GM12878 (cell line): ENCODE measurements around the gene YIF1B. TPM values are rescaled to one million over a fixed set of nuclear protein-coding genes. Genes with fewer than 3 reads are reported as not detected.

Experiments
- ATAC-seq: fragments of 200-7000 bp; cut with Tn5 transposase; 3 replicates; pipeline ENCODE4 v1.9.1; 2020; ENCODE audit warnings: mild to moderate bottlenecking, moderate library complexity
- BruUV-seq: library from RNA; stranded (reverse); fragments of 400-500 nt; replicated peaks from 2 replicates; lab custom pipeline; 2021; lab: Mats Ljungman, UMichigan
- CTCF ChIA-PET: fragments of 300-600 bp; sonication (Branson Sonifier 250); formaldehyde crosslinking; extraction: SDS; loops from one replicate; lab custom pipeline; 2021; ENCODE audit warnings: inconsistent platforms; lab: Yijun Ruan, JAX
- POLR2A ChIA-PET: fragments of 350-600 bp; formaldehyde crosslinking; extraction: SDS; loops from one replicate; lab custom pipeline; 2021; ENCODE audit warnings: inconsistent platforms; lab: Charles Lee
- RAD21 ChIA-PET: fragments of 300-600 bp; sonication (Branson Sonifier 250); formaldehyde crosslinking; loops from one replicate; lab custom pipeline; 2023; ENCODE audit warnings: antibody characterized with exemption; ENCODE audit not compliant: unreplicated experiment; lab: Charles Lee
- SMC1A ChIA-PET: fragments of 300-600 bp; sonication (Branson Sonifier 250); formaldehyde crosslinking; loops from one replicate; lab custom pipeline; 2023; ENCODE audit not compliant: unreplicated experiment, uncharacterized antibody; lab: Charles Lee
- DNase-seq: peaks from one replicate; pipeline ENCODE4 v3.0.0-alpha.2; 2011; ENCODE audit warnings: low read depth, low spot score
- FAIRE-seq: peaks from 3 replicates; lab custom pipeline; 2011; peaks lifted over from hg19 to GRCh38; lab: Jason Lieb, UNC
- H2AFZ ChIP-seq: 2 replicates; pipeline ENCODE4 v1.6.0; 2011; ENCODE audit warnings: low read depth, low read length, control low read depth; ENCODE audit not compliant: control insufficient read depth
- H3K27ac ChIP-seq: 2 replicates; pipeline ENCODE4 v1.5.1; 2011; ENCODE audit warnings: control low read depth; ENCODE audit not compliant: control insufficient read depth, insufficient read depth
- H3K27me3 ChIP-seq, 2 experiments: replicated peaks in 1 of 2; 2 replicates each; pipeline versions ENCODE4 v1.6.0 to v1.6.1; 2011; ENCODE audit warnings: low read length in 1 of 2; ENCODE audit not compliant: control insufficient read depth in 2 of 2, insufficient read depth in 2 of 2
- H3K36me3 ChIP-seq, 2 experiments: 2 replicates each; pipeline ENCODE4 v1.5.1; 2011; ENCODE audit warnings: low read length in 1 of 2; ENCODE audit not compliant: control insufficient read depth in 2 of 2, insufficient read depth in 2 of 2
- H3K4me1 ChIP-seq: 2 replicates; pipeline ENCODE4 v1.6.1; 2011; ENCODE audit warnings: mild to moderate bottlenecking, low read length, moderate library complexity, mixed read lengths; ENCODE audit not compliant: control insufficient read depth, insufficient read depth
- H3K4me2 ChIP-seq: 2 replicates; pipeline ENCODE4 v1.6.0; 2011; ENCODE audit warnings: control low read depth; ENCODE audit not compliant: control insufficient read depth, insufficient read depth
- H3K4me3 ChIP-seq: fragments of 200-600 bp; sonication (generic); 2 replicates; pipeline ENCODE4 v1.5.1; 2016
- H3K79me2 ChIP-seq: 2 replicates; pipeline ENCODE4 v1.6.0; 2011; ENCODE audit warnings: low read length; ENCODE audit not compliant: control insufficient read depth, insufficient read depth
- H3K9ac ChIP-seq: 2 replicates; pipeline ENCODE4 v1.8.0; 2011; ENCODE audit warnings: low read length, control low read depth, mixed read lengths; ENCODE audit not compliant: control insufficient read depth, insufficient read depth
- H3K9me3 ChIP-seq: replicated peaks from 3 replicates; pipeline ENCODE4 v1.5.1; 2011; ENCODE audit warnings: mild to moderate bottlenecking, low read length; ENCODE audit not compliant: control insufficient read depth, insufficient read depth
- H4K20me1 ChIP-seq: 2 replicates; pipeline ENCODE4 v1.6.0; 2011; ENCODE audit not compliant: control insufficient read depth, insufficient read depth
- KLF5 ChIP-seq: fragments of 450-650 bp; IDR thresholded peaks from 2 replicates; pipeline ENCODE4 v1.6.1; 2014; ENCODE audit warnings: mild to moderate bottlenecking; ENCODE audit not compliant: partially characterized antibody
- MAX ChIP-seq: IDR thresholded peaks from 2 replicates; pipeline ENCODE4 v1.6.1; 2012; ENCODE audit warnings: low read depth, low read length, improper control_type of control experiment
- MEF2A ChIP-seq: IDR thresholded peaks from 2 replicates; pipeline ENCODE4 v1.6.1; 2011; ENCODE audit warnings: low read depth, mild to moderate bottlenecking, low read length, moderate library complexity; ENCODE audit not compliant: insufficient read depth
- NFYB ChIP-seq: IDR thresholded peaks from 2 replicates; pipeline ENCODE4 v1.6.1; 2011; ENCODE audit warnings: low read depth, mild to moderate bottlenecking, low read length, improper control_type of control experiment, moderate library complexity; ENCODE audit not compliant: insufficient read depth
- RELB ChIP-seq: fragments of 450-650 bp; IDR thresholded peaks from 2 replicates; pipeline ENCODE4 v1.6.1; 2017; ENCODE audit warnings: low read depth, mild to moderate bottlenecking, moderate library complexity
- STAT3 ChIP-seq: IDR thresholded peaks from 2 replicates; pipeline ENCODE4 v1.6.1; 2011; ENCODE audit warnings: low read depth, low read length, improper control_type of control experiment
- SUZ12 ChIP-seq: fragments of 200-600 bp; sonication (generic); IDR thresholded peaks from one replicate; pipeline ENCODE4 v1.6.1; 2018; ENCODE audit warnings: antibody characterized with exemption, mild to moderate bottlenecking; ENCODE audit not compliant: unreplicated experiment
- TCF12 ChIP-seq: IDR thresholded peaks from 2 replicates; pipeline ENCODE4 v1.6.1; 2011; ENCODE audit warnings: low read depth, mild to moderate bottlenecking, low read length
- ZBED1 ChIP-seq: IDR thresholded peaks from 2 replicates; pipeline ENCODE4 v1.6.1; 2016; ENCODE audit warnings: borderline replicate concordance
- ZNF217 ChIP-seq: fragments of 450-650 bp; IDR thresholded peaks from 2 replicates; pipeline ENCODE4 v1.6.1; 2017; ENCODE audit warnings: antibody characterized with exemption, mild to moderate bottlenecking
- WGBS: methylation state at CpG from one replicate; pipeline ENCODE4 v1.1.6; 2016; ENCODE audit warnings: low lambda C conversion rate; ENCODE audit not compliant: insufficient replicate concordance, insufficient coverage; ENCODE audit errors: missing lambda C conversion rate; 5-methylcytosine and 5-hydroxymethylcytosine counted together
- in situ Hi-C: fragments of 300-500 bp; cut with MboI; formaldehyde crosslinking; loops from 9 replicates; pipeline ENCODE4 v1.14.3; 2018; ENCODE audit warnings: mixed read lengths
- intact Hi-C: fragments of 100-400 bp; cut with micrococcal nuclease; formaldehyde crosslinking; loops from one replicate; pipeline ENCODE4 v1.14.2; 2022; ENCODE audit not compliant: unreplicated experiment
- polyA plus RNA-seq, 11 experiments: library from polyadenylated mRNA; depleted of rRNA in 4 of 11; unstranded in 6 of 11; stranded (reverse) in 5 of 11; fragments of >200 nt; fragmentation: Nextera tagmentation in 4 of 11; fragmentation: Illumina TruSeq in 1 of 11; extraction: Ambion mirVana in 4 of 11; extraction: Trizol in 1 of 11; gene quantifications; 1 replicate in 1 of 11; 2 replicates in 10 of 11; pipeline versions ENCODE4 v1.2.1 to v1.2.3, GENCODE V29; 2011 to 2016; ENCODE audit warnings: inconsistent platforms in 2 of 11, missing spikeins in 2 of 11, low read depth in 1 of 11
- total RNA-seq, 4 experiments: library from RNA; depleted of rRNA in 3 of 4; stranded (reverse); fragments of >200 nt in 3 of 4; fragmentation: Illumina TruSeq in 1 of 4; extraction: Trizol in 1 of 4; gene quantifications; 2 replicates each; pipeline versions ENCODE4 v1.2.1 to v1.2.3, GENCODE V29; 2013 to 2021
- TF ChIP-seq, protein P1 (sequence below): fragments of 450-650 bp; IDR thresholded peaks from 2 replicates; pipeline ENCODE4 v1.6.1; 2014; ENCODE audit warnings: mild to moderate bottlenecking

YIF1B gene
- total and polyA plus RNA-seq, 10 of the 15 experiments (the other 5 are each of a cell fraction or from before 2014, with no cell fraction given): 1.3 to 106 (median 53.5) TPM

DNA sequence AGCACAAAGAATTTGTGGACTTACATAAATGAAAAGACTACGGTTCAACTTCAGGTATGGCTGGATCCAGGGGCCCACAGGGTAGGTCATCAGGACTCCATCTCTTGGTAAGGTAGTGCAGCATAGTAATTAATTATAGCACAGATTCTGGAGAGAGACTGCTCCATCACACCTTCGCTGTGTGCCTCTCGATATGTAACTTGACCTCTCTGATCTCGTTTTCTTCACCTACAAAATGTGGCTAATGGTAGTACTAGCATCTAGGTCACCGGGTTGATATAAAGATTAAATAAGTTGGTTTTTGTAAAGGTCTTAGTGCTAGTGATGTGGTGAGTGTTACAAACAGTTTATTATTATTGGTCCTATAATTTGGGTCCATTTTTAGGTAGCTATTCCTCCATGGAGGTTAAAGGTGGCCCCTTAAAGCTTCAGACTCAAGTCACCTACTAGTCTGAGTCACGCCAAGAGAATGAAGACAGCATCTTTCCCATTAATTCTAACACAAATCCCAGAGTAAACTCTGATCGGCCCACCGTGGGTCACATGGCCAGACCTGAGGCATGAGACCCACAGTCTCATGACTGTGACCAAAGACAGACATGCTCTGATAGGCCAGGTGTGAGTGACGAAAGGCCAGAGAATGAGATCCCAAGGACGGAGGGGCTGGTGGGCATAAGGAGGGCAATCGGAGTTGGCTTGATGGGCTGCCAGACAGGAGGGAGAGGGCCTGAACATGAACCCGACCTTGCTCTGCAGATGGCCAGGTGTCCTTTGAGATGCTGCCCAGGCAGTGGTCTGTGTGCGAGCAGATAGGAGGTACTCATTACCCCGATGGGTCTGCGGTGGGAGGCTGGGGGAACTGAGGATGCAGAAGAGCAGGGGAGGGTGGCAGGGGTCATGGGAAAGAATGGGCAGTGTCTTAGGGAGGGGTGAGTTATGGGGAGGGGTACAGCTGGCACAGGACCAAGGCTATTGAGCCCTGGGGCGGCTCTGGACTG, 40.3 kb upstream of the YIF1B start:
- WGBS: 47% methylated on average over 16 of the region's 16 CpGs
- POLR2A ChIA-PET: no interaction called here
- no peak for ATAC-seq
- no peak overlapping the region for H3K9ac ChIP-seq
- no peaks in the 10 kb centered on the region; a peak in 2 of 4 replicates for H3K27me3 ChIP-seq
- RAD21 ChIA-PET: no interaction called here
- DNase-seq: no peak
- H4K20me1 ChIP-seq: no peaks in the 10 kb centered on the region
- no peaks in the 10 kb centered on the region for H3K36me3 ChIP-seq
- FAIRE-seq: no peak
- SMC1A ChIA-PET: no interaction called here
- no peak overlapping the region for H3K4me2 ChIP-seq
- H3K4me3 ChIP-seq: no peak overlapping the region
- no peaks in the 10 kb centered on the region for H3K9me3 ChIP-seq
- CTCF ChIA-PET: no interaction called here
- TF ChIP-seq KLF5: no peak
- TF ChIP-seq MEF2A: no peak
- TF ChIP-seq, protein P1, sequence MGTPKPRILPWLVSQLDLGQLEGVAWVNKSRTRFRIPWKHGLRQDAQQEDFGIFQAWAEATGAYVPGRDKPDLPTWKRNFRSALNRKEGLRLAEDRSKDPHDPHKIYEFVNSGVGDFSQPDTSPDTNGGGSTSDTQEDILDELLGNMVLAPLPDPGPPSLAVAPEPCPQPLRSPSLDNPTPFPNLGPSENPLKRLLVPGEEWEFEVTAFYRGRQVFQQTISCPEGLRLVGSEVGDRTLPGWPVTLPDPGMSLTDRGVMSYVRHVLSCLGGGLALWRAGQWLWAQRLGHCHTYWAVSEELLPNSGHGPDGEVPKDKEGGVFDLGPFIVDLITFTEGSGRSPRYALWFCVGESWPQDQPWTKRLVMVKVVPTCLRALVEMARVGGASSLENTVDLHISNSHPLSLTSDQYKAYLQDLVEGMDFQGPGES: no peak
- TF ChIP-seq ZNF217: no peak
- no peak overlapping the region for H2AFZ ChIP-seq
- H3K27ac ChIP-seq: no peak overlapping the region
- no peaks in the 10 kb centered on the region for H3K79me2 ChIP-seq
- intact Hi-C loops (no loop called here), in situ Hi-C loops (no loop called here)
- H3K4me1 ChIP-seq: no peaks in the 10 kb centered on the region
- no TSS peak for BruUV-seq

DNA sequence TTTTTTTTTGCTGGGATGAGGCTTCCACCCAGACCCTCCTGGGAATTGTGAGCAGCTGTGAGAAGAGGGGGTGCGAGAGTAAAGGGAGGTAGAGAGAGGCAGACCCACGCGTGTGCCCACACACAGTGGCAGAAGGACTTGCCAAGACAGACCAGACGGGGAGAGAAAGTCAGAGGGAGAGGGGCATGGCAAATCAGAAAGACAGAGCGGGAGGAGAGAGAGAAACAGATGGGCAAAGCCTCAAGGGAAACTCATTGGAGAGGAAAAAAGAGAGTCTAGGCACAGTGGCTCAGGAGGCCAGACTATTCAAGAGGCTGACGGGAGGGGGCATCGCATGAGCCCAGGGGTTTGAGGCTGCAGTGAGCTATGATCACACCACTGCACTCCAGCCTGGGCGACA, 36.9 kb upstream of the YIF1B start:
- no peak overlapping the region for H3K4me3 ChIP-seq
- H3K4me1 ChIP-seq: no peaks in the 10 kb centered on the region
- BruUV-seq: no TSS peak
- no peaks in the 10 kb centered on the region for H3K36me3 ChIP-seq
- SMC1A ChIA-PET: no interaction called here
- H3K9me3 ChIP-seq: no peaks in the 10 kb centered on the region
- CTCF ChIA-PET: no interaction called here
- no peak for ATAC-seq
- no peak for DNase-seq
- H3K27me3 ChIP-seq: no peaks in the 10 kb centered on the region; a peak in 1 of 4 replicates
- WGBS: 48% methylated on average over 5 of the region's 8 CpGs
- no peak overlapping the region for H3K9ac ChIP-seq
- no peak overlapping the region for H3K4me2 ChIP-seq
- H3K79me2 ChIP-seq: no peaks in the 10 kb centered on the region
- H2AFZ ChIP-seq: no peak overlapping the region
- no peak overlapping the region for H3K27ac ChIP-seq
- H4K20me1 ChIP-seq: no peaks in the 10 kb centered on the region
- FAIRE-seq: no peak
- intact Hi-C loops: no loop called here
- in situ Hi-C loops: no loop called here
- RAD21 ChIA-PET: no interaction called here
- POLR2A ChIA-PET: interaction anchor here (0.6 kb wide), 1 partner anchor 403 kb away, joined by 4 read pairs; no protein-coding TSS in a partner anchor
- no peak for TF ChIP-seq RELB
- TF ChIP-seq TCF12: no peak
- TF ChIP-seq MAX: no peak
- TF ChIP-seq ZBED1: no peak
- TF ChIP-seq NFYB: no peak
- TF ChIP-seq STAT3: no peak
- no peak for TF ChIP-seq SUZ12
